ENCODE results near the gene SARNP.

Gene SARNP

DNA sequence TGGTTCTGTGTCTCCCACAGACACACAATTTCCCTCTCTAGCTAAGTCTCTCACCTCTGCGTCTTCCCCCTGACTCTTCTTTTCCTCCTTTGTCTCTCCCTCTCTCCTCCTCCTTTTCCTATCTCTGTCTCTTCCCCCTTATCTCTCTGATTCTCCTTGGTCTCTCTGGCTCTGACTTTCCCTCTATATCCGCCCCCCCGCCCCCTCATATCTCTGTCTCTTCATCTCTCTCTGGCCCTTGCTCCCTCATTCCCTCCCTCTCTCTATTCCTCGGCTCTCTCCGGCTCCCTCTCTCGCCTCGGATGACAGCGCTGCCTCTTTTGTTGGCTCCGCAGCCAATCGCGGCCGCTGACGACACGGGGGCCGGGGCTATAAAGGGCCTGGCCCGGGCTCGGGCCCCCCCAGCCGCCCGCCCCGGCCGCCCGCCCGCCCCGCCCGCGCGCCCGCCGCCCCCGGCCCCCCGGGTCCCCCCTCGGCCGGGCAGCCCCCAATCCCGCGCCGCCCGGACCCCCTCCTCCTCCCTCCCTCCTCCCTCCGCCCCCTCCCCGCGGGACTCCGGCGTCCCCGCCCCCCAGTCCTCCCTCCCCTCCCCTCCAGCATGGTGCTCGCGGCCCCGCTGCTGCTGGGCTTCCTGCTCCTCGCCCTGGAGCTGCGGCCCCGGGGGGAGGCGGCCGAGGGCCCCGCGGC lies 74.7 kb downstream of the SARNP start, which contains the start of gene GDF11:
Gene GDF11, plus strand, starts transcription at position 404 of the 687 bp plus-strand sequence. Its CDS starts 195 bp downstream, at position 599.
- no peaks in the 10 kb centered on the region for H3K27me3 ChIP-seq (replicated peaks)
- peak; percentile 53 for DNase-seq
- no peak within 1 kb of the TSS for H3K27ac ChIP-seq
- in situ Hi-C loops (cut with HindIII; ENCODE audit: low pct_ligation_motif_present, low sequenced_read_pairs), result no loop called here
- H3K36me3 ChIP-seq (replicated peaks), result no peaks in the 10 kb centered on the region
- TF ChIP-seq, protein P1, sequence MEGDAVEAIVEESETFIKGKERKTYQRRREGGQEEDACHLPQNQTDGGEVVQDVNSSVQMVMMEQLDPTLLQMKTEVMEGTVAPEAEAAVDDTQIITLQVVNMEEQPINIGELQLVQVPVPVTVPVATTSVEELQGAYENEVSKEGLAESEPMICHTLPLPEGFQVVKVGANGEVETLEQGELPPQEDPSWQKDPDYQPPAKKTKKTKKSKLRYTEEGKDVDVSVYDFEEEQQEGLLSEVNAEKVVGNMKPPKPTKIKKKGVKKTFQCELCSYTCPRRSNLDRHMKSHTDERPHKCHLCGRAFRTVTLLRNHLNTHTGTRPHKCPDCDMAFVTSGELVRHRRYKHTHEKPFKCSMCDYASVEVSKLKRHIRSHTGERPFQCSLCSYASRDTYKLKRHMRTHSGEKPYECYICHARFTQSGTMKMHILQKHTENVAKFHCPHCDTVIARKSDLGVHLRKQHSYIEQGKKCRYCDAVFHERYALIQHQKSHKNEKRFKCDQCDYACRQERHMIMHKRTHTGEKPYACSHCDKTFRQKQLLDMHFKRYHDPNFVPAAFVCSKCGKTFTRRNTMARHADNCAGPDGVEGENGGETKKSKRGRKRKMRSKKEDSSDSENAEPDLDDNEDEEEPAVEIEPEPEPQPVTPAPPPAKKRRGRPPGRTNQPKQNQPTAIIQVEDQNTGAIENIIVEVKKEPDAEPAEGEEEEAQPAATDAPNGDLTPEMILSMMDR (IDR thresholded peaks at IDR 0.05; ENCODE audit: low read depth, low read length, missing control alignments), result no peak
- H3K4me3 ChIP-seq (ENCODE audit: low read depth, low read length), result peak within 1 kb of the TSS; percentile 72

GRCh38 chr12:55741931-55742680 lies 75.4 kb downstream of the SARNP start:
- Histone ChIP-seq H3K27ac (no peak overlapping the region), H3K4me3 (ENCODE audit: low read depth, low read length) (peak overlapping the region; percentile 72), H3K36me3 (replicated peaks) (no peaks in the 10 kb centered on the region), H3K27me3 (replicated peaks) (no peaks in the 10 kb centered on the region)
- TF ChIP-seq, protein P1 (IDR thresholded peaks at IDR 0.05; ENCODE audit: low read depth, low read length, missing control alignments), result no peak
- DNase-seq, result no peak
- in situ Hi-C loops (cut with HindIII; ENCODE audit: low pct_ligation_motif_present, low sequenced_read_pairs), result no loop called here

DNA sequence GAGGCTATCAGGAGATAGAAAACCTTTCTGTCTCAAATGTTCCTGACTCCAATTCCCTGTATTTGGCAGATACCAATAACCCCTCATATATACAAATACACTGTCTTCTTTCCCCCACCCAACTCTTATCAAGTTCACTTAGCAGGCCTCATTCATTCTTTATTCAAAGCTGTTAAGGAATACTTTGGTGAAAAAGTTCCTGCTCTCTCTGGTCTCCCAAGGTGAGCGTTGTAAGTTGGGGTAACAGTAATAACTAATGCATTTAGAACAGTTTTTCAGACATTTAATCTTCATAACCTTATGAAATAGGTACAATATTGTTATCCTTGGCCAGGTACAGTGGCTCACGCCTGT lies 78.5 kb downstream of the SARNP start:
- no peak overlapping the region for H3K27ac ChIP-seq
- H3K4me3 ChIP-seq (ENCODE audit: low read depth, low read length), result no peak overlapping the region
- in situ Hi-C loops (cut with HindIII; ENCODE audit: low pct_ligation_motif_present, low sequenced_read_pairs), result no loop called here

GRCh38 chr12:55738123-55739024 lies 79.2 kb downstream of the SARNP start:
- H3K27me3 ChIP-seq (replicated peaks), result no peaks in the 10 kb centered on the region
- TF ChIP-seq, protein P1 (IDR thresholded peaks at IDR 0.05; ENCODE audit: low read depth, low read length, missing control alignments), result peak; percentile 72
- DNase-seq, result peak; percentile 79
- no peaks in the 10 kb centered on the region for H3K36me3 ChIP-seq (replicated peaks)
- in situ Hi-C loops (cut with HindIII; ENCODE audit: low pct_ligation_motif_present, low sequenced_read_pairs), result no loop called here
- peak overlapping the region; percentile 23 for H3K27ac ChIP-seq
- H3K4me3 ChIP-seq (ENCODE audit: low read depth, low read length), result peak overlapping the region; percentile 75

More for the DNA sequence above, 78.5 kb downstream of the SARNP start:
- no peaks in the 10 kb centered on the region for H3K27me3 ChIP-seq (replicated peaks)
- no peaks in the 10 kb centered on the region for H3K36me3 ChIP-seq (replicated peaks)
- TF ChIP-seq, protein P1 (IDR thresholded peaks at IDR 0.05; ENCODE audit: low read depth, low read length, missing control alignments), result no peak
- no peak for DNase-seq

- no peak for DNase-seq
- H3K27ac ChIP-seq, result no peak overlapping the region
Measured at GRCh38 chr12:55737581-55738122, 79.9 kb downstream of the SARNP start.

More at GRCh38 chr12:55737581-55738122, 79.9 kb downstream of the SARNP start:
- Histone ChIP-seq H3K4me3 (ENCODE audit: low read depth, low read length) (peak overlapping the region; percentile 75), H3K27me3 (replicated peaks) (no peaks in the 10 kb centered on the region), H3K36me3 (replicated peaks) (no peaks in the 10 kb centered on the region)
- in situ Hi-C loops (cut with HindIII; ENCODE audit: low pct_ligation_motif_present, low sequenced_read_pairs), result no loop called here
- TF ChIP-seq, protein P1 (IDR thresholded peaks at IDR 0.05; ENCODE audit: low read depth, low read length, missing control alignments), result no peak

Data from brain microvascular endothelial cell (primary cell).